ENCODE measurements around the gene DGCR6L.

GRCh38 chr22:20283674-20284066, 36.2 kb downstream of the DGCR6L start:
- TF ChIP-seq CTCF (conservative IDR thresholded peaks at IDR 0.05; ENCODE audit: low read depth, low read length) (no peak), EZH2 (IDR thresholded peaks at IDR 0.05; ENCODE audit: borderline replicate concordance, low read depth, low read length, poor library complexity, severe bottlenecking) (no peak)

Measured in A673 (cell line).